B cell (primary cell): ENCODE results near the gene MRTFA. TPM values are rescaled to one million over a fixed set of nuclear protein-coding genes. Genes with fewer than 3 reads are reported as not detected.
A peak's percentile ranks its signal among the peaks of the same experiment; 100 is the strongest.

Experiments
- ATAC-seq: fragments of 200-7000 bp; cut with Tn5 transposase; one replicate; pipeline ENCODE4 v1.10.0; 2021; ENCODE audit warnings: low read depth, mild to moderate bottlenecking, moderate number of reproducible peaks, moderate library complexity
- CTCF ChIA-PET: fragments of 350-600 bp; sonication (Branson Sonifier 250); formaldehyde crosslinking; loops from one replicate; lab custom pipeline; 2021; ENCODE audit warnings: antibody characterized with exemption, inconsistent platforms; lab: Charles Lee
- POLR2A ChIA-PET: fragments of 350-600 bp; sonication (Branson Sonifier 250); formaldehyde crosslinking; loops from one replicate; lab custom pipeline; 2021; ENCODE audit warnings: antibody characterized with exemption; lab: Charles Lee
- DNase-seq: peaks from one replicate; pipeline ENCODE4 v3.0.0; 2013
- H2AFZ ChIP-seq: 2 replicates; pipeline ENCODE4 v1.6.1; 2012; ENCODE audit warnings: mild to moderate bottlenecking, low read depth, low read length; ENCODE audit not compliant: insufficient read depth, poor library complexity, severe bottlenecking
- H3K27ac ChIP-seq, 2 donors: 1 replicate in 1 of 2; 2 replicates in 1 of 2; pipeline ENCODE4 v1.5.1; 2012 to 2013; ENCODE audit warnings: low read length in 2 of 2, mild to moderate bottlenecking in 2 of 2, moderate library complexity in 1 of 2
- H3K27me3 ChIP-seq, 4 experiments: fragments of 200-600 bp in 1 of 4; sonication (generic) in 1 of 4; replicated peaks in 1 of 4; 1 replicate in 2 of 4; 2 replicates in 2 of 4; pipeline versions ENCODE4 v1.6.1 to v1.7.0; 2013 to 2016; ENCODE audit warnings: low read length in 3 of 4, mild to moderate bottlenecking in 2 of 4, mixed read lengths in 1 of 4, moderate library complexity in 1 of 4; ENCODE audit not compliant: insufficient read depth in 4 of 4, control insufficient read depth in 3 of 4; ENCODE audit errors: control extremely low read depth in 1 of 4
- H3K36me3 ChIP-seq, 2 experiments: replicated peaks in 1 of 2; 1 replicate in 1 of 2; 2 replicates in 1 of 2; pipeline versions ENCODE4 v1.6.1 to v1.7.1; 2013; ENCODE audit warnings: low read length in 1 of 2; ENCODE audit not compliant: insufficient read depth in 2 of 2, control insufficient read depth in 1 of 2; ENCODE audit errors: control extremely low read depth in 1 of 2, extremely low read depth in 1 of 2
- H3K4me1 ChIP-seq, 2 donors: fragments of 200-600 bp in 1 of 2; sonication (generic) in 1 of 2; 1 replicate in 1 of 2; 2 replicates in 1 of 2; pipeline versions ENCODE4 v1.5.1 to v1.6.1; 2013 to 2017; ENCODE audit warnings: low read length in 2 of 2; ENCODE audit not compliant: control insufficient read depth in 2 of 2, insufficient read depth in 2 of 2
- H3K4me2 ChIP-seq: replicated peaks from 2 replicates; pipeline ENCODE3; 2012; ENCODE audit warnings: mild to moderate bottlenecking, low read depth, low read length; ENCODE audit not compliant: poor library complexity, severe bottlenecking
- H3K4me3 ChIP-seq, 5 experiments: fragments of 200-600 bp in 1 of 5; sonication (generic) in 1 of 5; 1 replicate in 3 of 5; 2 replicates in 2 of 5; pipeline versions ENCODE4 v1.5.1 to v1.7.0; 2011 to 2016; ENCODE audit warnings: low read length in 4 of 5, mild to moderate bottlenecking in 4 of 5, low read depth in 2 of 5, control low read depth in 1 of 5, moderate library complexity in 1 of 5; ENCODE audit not compliant: insufficient read depth in 1 of 5; ENCODE audit errors: control extremely low read depth in 1 of 5, extremely low read depth in 1 of 5
- H3K79me2 ChIP-seq: fragments of 200-600 bp; sonication (generic); one replicate; pipeline ENCODE4 v1.6.0; 2016; ENCODE audit warnings: low read length; ENCODE audit not compliant: control insufficient read depth, insufficient read depth
- H3K9ac ChIP-seq: fragments of 200-600 bp; sonication (generic); 2 replicates; pipeline ENCODE4 v1.6.1; 2017; ENCODE audit warnings: mild to moderate bottlenecking, low read length, moderate library complexity
- H3K9me3 ChIP-seq, 3 donors: one replicate each; pipeline versions ENCODE4 v1.6.1 to v1.7.1; 2013; ENCODE audit warnings: low read length in 2 of 3; ENCODE audit not compliant: control insufficient read depth in 2 of 3, insufficient read depth in 1 of 3; ENCODE audit errors: control extremely low read depth in 1 of 3
- H4K20me1 ChIP-seq: 2 replicates; pipeline ENCODE4 v1.6.0; 2012; ENCODE audit warnings: mild to moderate bottlenecking, low read length; ENCODE audit not compliant: insufficient read depth, control insufficient read depth, poor library complexity, severe bottlenecking
- H3K27ac Mint-ChIP-seq: one replicate; pipeline ENCODE4 v1.8.0; 2021; ENCODE audit warnings: mixed read lengths
- H3K27me3 Mint-ChIP-seq: one replicate; pipeline ENCODE4 v1.8.0; 2021; ENCODE audit warnings: mixed read lengths
- H3K4me1 Mint-ChIP-seq: one replicate; pipeline ENCODE4 v1.8.0; 2021; ENCODE audit warnings: mixed read lengths
- H3K4me3 Mint-ChIP-seq: one replicate; pipeline ENCODE4 v1.8.0; 2021; ENCODE audit warnings: mixed read lengths
- H3K9me3 Mint-ChIP-seq: one replicate; pipeline ENCODE4 v1.8.0; 2022; ENCODE audit warnings: mixed read lengths; ENCODE audit not compliant: insufficient read depth
- CTCF ChIP-seq: fragments of 200-600 bp; IDR thresholded peaks from one replicate; pipeline ENCODE4 v1.8.0; 2022; ENCODE audit warnings: antibody characterized with exemption, mild to moderate bottlenecking
- EZH2 ChIP-seq: IDR thresholded peaks from 2 replicates; pipeline ENCODE4 v1.6.1; 2012; ENCODE audit warnings: borderline replicate concordance, low read depth, mild to moderate bottlenecking, moderate library complexity, low read length; ENCODE audit not compliant: insufficient read depth, poor library complexity, severe bottlenecking
- WGBS: methylation state at CpG from one replicate; pipeline ENCODE4 v1.1.5; 2013; ENCODE audit warnings: missing lambda C conversion rate; ENCODE audit not compliant: insufficient coverage; 5-methylcytosine and 5-hydroxymethylcytosine counted together
- intact Hi-C: fragments of 100-400 bp; cut with micrococcal nuclease; formaldehyde crosslinking; loops from one replicate; pipeline ENCODE4 v1.10.0; 2022
- polyA plus RNA-seq: library from polyadenylated mRNA; depleted of rRNA; stranded (reverse); fragments of >200 nt; gene quantifications from 2 replicates; pipeline ENCODE4 v1.2.3, GENCODE V29; 2012
- total RNA-seq, 2 donors: library from RNA; stranded (reverse); fragments of 120-200 nt in 1 of 2; gene quantifications; 1 replicate in 1 of 2; 2 replicates in 1 of 2; pipeline versions ENCODE4 v1.2.3 to v1.2.4, GENCODE V29; 2013 to 2022

Gene MRTFA
- total and polyA plus RNA-seq, 2 donors (not counting 1 experiment from before 2014, with no cell fraction given), result 28.9 to 82.6 TPM

GRCh38 chr22:40429481-40429880, 207.0 kb downstream of the MRTFA start:
- no peak overlapping the region for H3K4me3 ChIP-seq
- H3K9ac ChIP-seq, result no peak overlapping the region
- POLR2A ChIA-PET, result no interaction called here
- WGBS, result 91% methylated on average over 3 of the region's 4 CpGs
- no peak overlapping the region for H3K27ac ChIP-seq
- peaks cover 87% of the 10 kb centered on the region for H3K79me2 ChIP-seq
- TF ChIP-seq EZH2 (no peak), CTCF (no peak)
- no peaks in the 10 kb centered on the region for H3K27me3 ChIP-seq
- intact Hi-C loops, result no loop called here
- CTCF ChIA-PET, result no interaction called here
- peaks cover 45% of the 10 kb centered on the region for H4K20me1 ChIP-seq
- H3K4me1 ChIP-seq, result peaks cover 28 to 41% of the 10 kb centered on the region in 2 donors
- DNase-seq, result no peak
- Mint-ChIP-seq H3K4me3 (no peak overlapping the region), H3K27me3 (no peaks in the 10 kb centered on the region), H3K4me1 (peaks cover 43% of the 10 kb centered on the region), H3K27ac (peak overlapping the region; percentile 42), H3K9me3 (no peaks in the 10 kb centered on the region)
- no peak overlapping the region for H2AFZ ChIP-seq
- no peaks in the 10 kb centered on the region for H3K9me3 ChIP-seq
- no peak for ATAC-seq
- peaks cover 21 to 89% of the 10 kb centered on the region in 2 experiments for H3K36me3 ChIP-seq
- H3K4me2 ChIP-seq, result no peak overlapping the region

GRCh38 chr22:40428796-40429195, 207.7 kb downstream of the MRTFA start:
- ChIA-PET POLR2A (no interaction called here), CTCF (interaction anchor here (1.3 to 5.7 kb wide), 2 partner anchors 8 to 59 kb away, joined by 3 to 26 read pairs; no protein-coding TSS in a partner anchor)
- TF ChIP-seq CTCF (no peak), EZH2 (no peak)
- no peak for DNase-seq
- 95% methylated on average over 4 of the region's 4 CpGs for WGBS
- Histone ChIP-seq H3K9ac (no peak overlapping the region), H3K4me2 (no peak overlapping the region), H3K27ac (no peak overlapping the region), H2AFZ (no peak overlapping the region), H3K4me3 (no peak overlapping the region), H3K79me2 (peaks cover 94% of the 10 kb centered on the region), H3K36me3 (peaks cover 21 to 90% of the 10 kb centered on the region in 2 experiments), H4K20me1 (peaks cover 52% of the 10 kb centered on the region), H3K27me3 (no peaks in the 10 kb centered on the region), H3K9me3 (no peaks in the 10 kb centered on the region), H3K4me1 (peaks cover 22 to 35% of the 10 kb centered on the region in 2 donors)
- H3K27ac Mint-ChIP-seq, result peak overlapping the region; percentile 42
- no peaks in the 10 kb centered on the region for H3K9me3 Mint-ChIP-seq
- no peaks in the 10 kb centered on the region for H3K27me3 Mint-ChIP-seq
- H3K4me1 Mint-ChIP-seq, result peaks cover 36% of the 10 kb centered on the region
- no peak for ATAC-seq
- intact Hi-C loops, result no loop called here
- H3K4me3 Mint-ChIP-seq, result no peak overlapping the region
